HG03571 (cell line): ENCODE data around the gene DGKZ.
A peak's percentile ranks its signal among the peaks of the same experiment; 100 is the strongest.

Experiments
- ATAC-seq: cut with Tn5 transposase; IDR thresholded peaks from one replicate; pipeline ENCODE4 v1.9.1; 2021; ENCODE audit not compliant: unreplicated experiment

The DGKZ gene

DNA sequence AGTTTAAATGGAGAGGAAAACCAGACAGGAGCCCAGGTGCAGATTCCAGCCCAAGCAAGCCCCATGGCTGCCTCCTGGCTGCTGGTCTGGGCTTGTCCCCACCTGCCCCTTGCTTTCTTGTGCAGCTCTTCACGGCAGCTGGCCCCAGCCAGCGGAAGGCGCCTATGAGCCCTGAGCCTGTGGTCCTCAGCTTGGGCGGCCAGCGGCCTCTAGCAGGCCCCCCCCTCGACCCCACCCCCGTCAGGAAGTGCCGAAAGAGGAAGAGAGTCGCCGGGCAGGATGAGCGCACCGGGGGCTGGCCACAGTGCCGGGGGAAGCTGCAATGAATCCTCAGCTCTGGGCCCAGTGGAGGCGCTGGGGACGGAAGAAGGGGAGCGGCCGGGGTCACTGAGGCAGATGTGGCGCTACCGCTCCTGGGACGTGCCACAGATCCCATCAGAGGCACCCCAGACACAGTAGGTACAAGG lies 2.1 kb upstream of the DGKZ start:
- no peak for ATAC-seq

GRCh38 chr11:46345881-46346484 lies 1.3 kb upstream of the DGKZ start:
- ATAC-seq = no peak

GRCh38 chr11:46347637-46348311 lies 511 bp downstream of the DGKZ start:
- ATAC-seq = no peak

DNA sequence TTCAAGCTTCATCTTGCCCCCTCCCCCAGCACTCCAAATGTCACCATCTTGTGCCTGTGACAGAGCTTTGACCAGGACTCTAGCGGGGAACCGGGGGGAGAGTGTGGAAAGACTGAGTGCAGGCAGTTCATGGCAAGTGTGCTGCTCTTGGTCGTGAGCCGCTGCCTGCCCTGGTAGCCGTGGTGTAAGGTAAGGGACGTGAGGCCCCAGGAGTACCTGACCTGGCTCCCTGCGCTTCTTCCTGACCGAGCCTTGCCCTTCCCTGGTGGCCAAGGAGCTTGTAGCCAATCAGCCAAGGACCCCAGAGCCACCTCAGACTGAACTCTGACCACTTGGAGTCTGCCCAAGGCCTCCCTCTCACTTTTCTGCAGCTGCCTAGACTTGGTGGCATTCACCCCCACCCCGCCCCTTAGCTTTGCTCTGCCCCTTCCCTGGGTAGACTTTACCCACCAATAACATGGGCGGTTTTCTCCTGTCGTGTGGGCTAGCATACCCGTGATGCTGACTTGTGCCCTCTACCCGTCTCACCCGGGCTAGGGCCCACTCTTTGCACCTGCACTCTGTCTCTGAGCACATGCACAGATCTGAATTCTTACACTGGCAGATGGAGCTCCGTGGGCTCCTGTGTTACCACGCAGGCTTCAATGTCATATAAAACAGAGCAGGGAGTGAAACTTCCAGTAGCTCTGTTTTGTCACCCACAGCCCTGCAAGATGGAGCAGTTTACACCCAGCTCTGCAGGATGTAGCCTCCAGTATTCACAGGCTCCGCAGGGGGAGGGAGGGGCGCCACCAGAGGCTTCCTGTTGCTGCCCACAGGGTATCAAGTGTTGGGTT lies 1.5 kb downstream of the DGKZ start:
- no peak for ATAC-seq

- no peak for ATAC-seq
Observed at GRCh38 chr11:46350695-46351094, 3.4 kb downstream of the DGKZ start.

GRCh38 chr11:46351148-46351547 lies 3.9 kb downstream of the DGKZ start:
- ATAC-seq = no peak

GRCh38 chr11:46351606-46352005 lies 4.3 kb downstream of the DGKZ start:
- ATAC-seq = no peak

- ATAC-seq = no peak
Observed at GRCh38 chr11:46352063-46352841, 5.0 kb downstream of the DGKZ start.

- no peak for ATAC-seq
Observed at GRCh38 chr11:46353698-46354097, 6.4 kb downstream of the DGKZ start.

- no peak for ATAC-seq
Observed at GRCh38 chr11:46356924-46357482, 9.7 kb downstream of the DGKZ start.

GRCh38 chr11:46357483-46357936 lies 10.2 kb downstream of the DGKZ start:
- ATAC-seq = no peak

DNA sequence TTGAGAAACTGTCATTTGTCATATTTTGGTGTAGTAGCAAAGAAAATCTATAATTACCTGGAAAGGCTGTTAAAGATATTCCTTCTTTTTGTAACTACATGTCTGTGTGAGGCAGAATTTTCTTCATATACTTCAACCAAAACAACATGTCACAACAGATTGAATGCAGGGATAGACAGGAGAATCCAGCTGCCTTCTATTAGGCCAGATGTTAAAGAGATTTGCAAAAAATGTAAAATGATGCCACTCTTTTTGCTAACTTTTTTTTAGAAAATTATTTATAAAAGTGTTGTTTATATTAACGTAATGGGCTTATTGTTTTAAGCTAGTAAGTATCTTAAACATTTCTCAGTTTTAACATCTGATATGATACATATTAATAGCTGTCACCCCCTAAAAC lies 12.7 kb downstream of the DGKZ start:
- ATAC-seq = no peak

GRCh38 chr11:46360878-46361277 lies 13.6 kb downstream of the DGKZ start:
- peak; percentile 9 for ATAC-seq

DNA sequence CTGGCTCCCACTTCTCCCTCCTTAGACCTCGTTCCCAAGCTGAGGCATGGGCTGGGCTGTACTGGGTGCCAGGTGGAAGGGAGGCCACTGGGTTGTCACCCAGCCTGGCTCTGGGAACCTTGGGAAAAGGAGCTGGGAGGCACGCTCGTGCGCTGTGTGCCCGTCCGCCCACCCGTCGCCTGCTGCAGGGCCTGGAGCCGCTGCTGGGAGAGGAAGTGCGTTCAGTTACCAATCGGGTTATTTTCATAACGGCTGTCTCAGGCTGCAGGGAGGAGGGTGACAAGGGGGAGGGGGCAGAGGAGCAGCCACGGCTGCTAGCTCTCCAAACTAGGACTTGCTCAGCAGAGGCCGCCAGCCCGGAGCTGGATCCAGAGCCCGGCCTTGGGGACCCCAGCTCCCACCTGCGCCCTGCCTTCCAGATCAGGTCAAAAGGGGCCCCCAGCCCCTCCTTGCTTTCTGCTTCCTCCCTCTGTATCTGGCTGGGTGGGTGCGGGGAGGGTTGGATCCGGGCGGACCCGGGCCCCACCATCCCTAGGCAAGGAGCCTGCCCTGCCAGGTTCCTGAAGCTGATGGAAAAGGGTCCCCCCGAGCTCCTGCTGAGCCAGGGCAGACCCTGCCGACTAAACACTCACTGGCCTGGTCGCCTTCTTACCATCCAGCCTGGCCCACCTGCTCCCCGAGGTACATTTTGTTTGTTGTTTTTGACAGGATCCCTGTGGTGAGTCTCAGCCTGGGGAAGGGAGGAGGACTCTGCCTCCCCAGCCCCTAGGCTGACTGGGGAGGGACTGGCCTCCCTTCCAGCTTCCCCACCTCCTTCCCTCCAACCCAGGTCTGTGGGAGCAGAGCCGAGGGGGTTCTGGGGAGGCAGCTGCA lies 14.3 kb downstream of the DGKZ start:
- ATAC-seq = peak; percentile 93

DNA sequence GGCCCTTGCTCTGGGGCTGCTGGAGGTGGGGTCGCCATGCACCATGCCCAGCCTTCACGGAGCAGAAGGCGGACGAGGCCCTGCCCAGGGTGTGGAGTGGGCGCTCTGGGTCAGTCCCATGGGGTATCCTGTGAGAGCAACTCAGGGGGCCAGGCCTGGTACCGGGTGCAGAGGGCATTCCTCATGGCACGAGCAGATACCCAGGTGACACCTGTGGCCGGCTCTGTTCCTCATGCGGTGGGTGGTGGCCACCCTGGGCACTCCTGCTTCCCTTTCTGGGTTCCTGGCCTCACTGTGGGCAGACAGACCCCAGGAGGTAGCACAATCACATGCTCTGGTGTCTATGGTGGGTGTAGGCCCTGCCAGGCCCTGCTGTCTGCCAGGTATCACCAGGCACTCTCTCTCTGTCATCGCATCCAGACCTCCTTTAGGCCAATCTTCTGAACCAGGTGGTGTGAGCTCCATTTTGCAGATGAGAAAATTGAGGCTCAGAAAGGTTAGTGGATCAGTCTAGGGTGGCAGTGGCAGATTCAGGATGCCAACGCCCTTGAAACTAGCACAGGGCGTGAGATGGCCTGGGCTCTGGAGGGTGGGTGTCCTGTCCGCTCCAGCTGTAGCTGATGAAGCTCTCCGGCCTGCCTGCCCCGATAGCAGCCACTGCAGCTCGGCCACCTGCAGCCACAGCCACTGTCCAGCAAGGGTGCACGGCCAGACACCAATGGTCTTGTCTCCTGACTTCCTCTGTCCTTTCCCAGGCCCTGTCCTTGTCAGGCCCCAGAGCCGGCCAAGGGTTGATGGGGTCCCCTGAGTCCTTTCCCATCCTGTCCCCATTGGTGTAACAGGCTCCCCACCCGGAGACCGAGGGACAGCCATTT lies 15.1 kb downstream of the DGKZ start:
- no peak for ATAC-seq

GRCh38 chr11:46363031-46363407 lies 15.8 kb downstream of the DGKZ start:
- ATAC-seq = no peak

- ATAC-seq = no peak
Observed at GRCh38 chr11:46363455-46364005, 16.3 kb downstream of the DGKZ start.

DNA sequence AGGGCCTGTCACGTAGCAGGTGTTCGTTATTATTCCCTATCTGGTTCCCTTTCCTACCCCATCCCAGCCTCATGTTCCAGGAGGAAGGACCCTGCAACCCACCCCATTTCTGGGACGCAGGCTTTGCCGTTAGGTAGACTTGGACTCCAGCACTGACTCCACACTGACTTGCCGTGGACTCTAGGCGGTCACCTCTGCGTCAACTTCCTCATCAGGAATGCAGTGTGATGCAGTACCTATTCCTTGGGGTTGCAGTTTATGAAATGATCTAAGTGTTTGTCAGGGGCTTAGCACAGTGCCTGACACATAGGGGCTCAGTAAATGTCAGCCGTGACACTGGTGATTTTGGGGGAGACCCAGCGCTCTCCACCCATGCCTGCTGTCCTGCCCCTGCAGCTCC lies 16.8 kb downstream of the DGKZ start:
- ATAC-seq = no peak

DNA sequence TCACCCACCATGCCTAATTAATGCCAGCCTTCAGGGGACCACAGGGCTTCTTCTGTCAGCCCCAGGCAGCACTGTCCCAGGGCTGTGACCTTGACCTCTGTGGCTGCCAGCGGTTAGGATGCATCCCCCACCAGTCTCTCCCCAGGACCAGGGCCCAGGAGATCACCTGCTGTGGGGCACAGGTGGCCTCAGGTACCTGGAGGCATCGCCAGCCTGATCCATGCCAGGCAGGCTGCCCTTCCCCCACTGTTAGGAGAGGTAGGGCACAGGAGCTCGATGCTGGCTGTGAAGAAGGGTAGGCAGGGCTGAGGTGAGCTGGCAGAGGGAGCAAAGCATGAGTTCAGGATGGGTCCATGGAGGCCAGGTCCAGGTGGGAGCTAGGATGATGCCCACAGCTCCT lies 17.5 kb downstream of the DGKZ start:
- ATAC-seq = no peak
